ENCODE measurements around the gene ATG101.

DNA sequence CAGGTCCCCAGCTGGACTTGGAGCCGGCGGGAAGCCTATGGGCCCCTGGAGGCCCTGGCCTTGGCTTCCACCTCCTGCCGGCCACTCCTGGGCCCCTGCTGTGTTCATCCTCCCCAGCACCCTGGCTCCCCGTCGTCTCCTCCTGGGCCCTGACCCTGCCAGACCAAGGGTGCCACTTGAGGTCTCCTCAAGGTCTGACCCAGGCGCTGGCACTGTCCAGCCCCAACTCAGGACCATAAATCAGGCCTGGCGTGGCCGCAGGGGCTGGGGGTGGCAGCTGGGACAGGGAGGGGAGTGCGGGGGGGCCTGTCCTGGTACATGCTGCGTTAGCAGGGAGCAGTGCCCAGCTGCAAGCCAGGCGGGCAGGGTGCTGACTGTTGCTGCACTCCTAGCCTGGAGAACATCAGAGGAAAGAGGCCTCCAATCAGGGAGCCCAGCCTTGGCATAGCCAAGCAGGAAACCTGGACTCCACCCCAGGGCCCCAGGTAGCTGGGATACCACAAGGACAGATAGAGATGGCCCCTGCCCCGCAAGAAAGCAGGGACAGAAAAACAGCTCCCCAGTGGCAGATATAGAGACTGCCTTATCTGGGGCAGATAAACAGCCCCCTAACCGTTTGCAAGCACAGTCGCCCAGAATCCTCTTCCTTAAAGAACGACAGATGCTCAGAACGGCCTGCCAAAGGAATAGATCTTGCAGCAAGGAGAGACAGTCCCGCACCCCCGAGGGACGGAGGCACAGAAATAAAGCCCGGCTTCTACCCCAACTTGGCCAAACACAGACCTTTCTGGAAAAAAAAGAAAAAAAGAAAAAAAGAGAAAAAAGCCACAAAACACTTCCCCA is 6.5 kb upstream of the ATG101 start:
- TF ChIP-seq POLR2AphosphoS5 (IDR thresholded peaks at IDR 0.05; ENCODE audit: low read depth, low read length) (no peak), POLR2A (IDR thresholded peaks at IDR 0.05; ENCODE audit: low read depth, low read length) (no peak)

Measured in GM12891 (cell line).